ENCODE measurements around the gene GIGYF2. TPM values are rescaled to one million over a fixed set of nuclear protein-coding genes. Genes with fewer than 3 reads are reported as not detected.

The GIGYF2 gene
- total RNA-seq, 1 experiment from 2014 or later: 68.3 TPM

DNA sequence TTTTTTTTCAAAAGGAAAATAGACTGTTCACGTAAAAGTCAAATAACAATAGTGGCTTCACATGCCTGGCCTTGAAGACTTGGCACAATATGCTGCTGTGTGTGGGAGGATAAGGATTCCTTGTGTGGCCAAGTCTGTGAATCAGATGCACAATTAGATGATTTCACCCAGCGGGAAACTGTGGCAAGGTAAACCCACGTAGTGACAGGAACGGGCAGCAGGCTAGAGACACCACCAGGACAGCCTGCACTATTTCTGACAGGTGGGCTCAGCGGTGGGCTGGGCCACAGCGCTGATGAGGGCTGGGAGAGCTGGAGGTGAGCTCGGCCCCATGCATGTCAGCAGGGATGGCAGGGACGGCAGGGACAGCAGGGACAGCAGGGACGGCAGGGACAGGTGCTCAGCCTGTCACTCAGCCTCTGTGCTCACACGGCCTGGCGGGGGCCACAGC lies 194.5 kb downstream of the GIGYF2 start:
- no peak overlapping the region for H3K27ac ChIP-seq (ENCODE audit: low read length)
- intact Hi-C loops (cut with micrococcal nuclease; ENCODE audit: unreplicated experiment): no loop called here
- no peaks in the 10 kb centered on the region for H3K27me3 ChIP-seq (ENCODE audit: control insufficient read depth, insufficient read depth, low read length)
- DNase-seq (ENCODE audit: low read depth, low spot score): no peak
- no peak for TF ChIP-seq SIN3A (IDR thresholded peaks at IDR 0.05; ENCODE audit: borderline replicate concordance, insufficient read depth, low read depth, low read length)
- no peaks in the 10 kb centered on the region for H3K36me3 ChIP-seq (ENCODE audit: control insufficient read depth, insufficient read depth, low read length)
- in situ Hi-C loops (cut with HindIII; ENCODE audit: low pct_unique_long_range_greater_than_20kb, low sequenced_read_pairs): no loop called here
- no peak overlapping the region for H3K4me3 ChIP-seq (ENCODE audit: low read depth in 2 of 2, low read length in 2 of 2)
- POLR2A ChIA-PET: no interaction called here
- no peaks in the 10 kb centered on the region for H3K4me1 ChIP-seq (ENCODE audit: control insufficient read depth, insufficient read depth, low read length)
- CTCF ChIA-PET: no interaction called here
- no TSS peak for BruUV-seq (replicated peaks)
- no peak for ATAC-seq
- no peaks in the 10 kb centered on the region for H3K9me3 ChIP-seq (ENCODE audit: control insufficient read depth, insufficient read depth, low read depth, low read length)

DNA sequence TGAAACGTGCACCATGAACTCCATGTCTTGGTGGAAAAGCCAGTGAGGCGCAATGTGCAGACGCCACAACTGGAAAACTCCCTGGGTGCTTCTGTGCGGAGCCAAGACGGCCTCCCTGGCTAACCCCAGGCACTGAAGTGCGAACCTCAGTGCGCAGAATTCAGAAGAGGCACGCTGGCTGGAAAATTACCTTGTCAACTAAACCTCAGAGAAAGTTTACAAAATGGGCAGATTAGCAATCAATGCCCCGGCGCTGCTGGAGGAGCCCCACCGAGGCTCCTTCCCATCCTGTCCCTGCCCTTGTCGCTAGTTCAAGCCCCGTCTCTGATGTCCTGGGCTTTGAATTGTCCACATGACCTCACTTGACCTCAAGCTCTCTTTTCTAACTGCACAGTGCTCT lies 195.1 kb downstream of the GIGYF2 start:
- ATAC-seq (no peak), DNase-seq (ENCODE audit: low read depth, low spot score) (no peak)
- no peak overlapping the region for H3K27ac ChIP-seq (ENCODE audit: low read length)
- ChIA-PET CTCF (interaction anchor here (0.6 kb wide), 1 partner anchor 25 kb away, joined by 3 read pairs; no protein-coding TSS in a partner anchor), POLR2A (no interaction called here)
- TF ChIP-seq, protein P1, sequence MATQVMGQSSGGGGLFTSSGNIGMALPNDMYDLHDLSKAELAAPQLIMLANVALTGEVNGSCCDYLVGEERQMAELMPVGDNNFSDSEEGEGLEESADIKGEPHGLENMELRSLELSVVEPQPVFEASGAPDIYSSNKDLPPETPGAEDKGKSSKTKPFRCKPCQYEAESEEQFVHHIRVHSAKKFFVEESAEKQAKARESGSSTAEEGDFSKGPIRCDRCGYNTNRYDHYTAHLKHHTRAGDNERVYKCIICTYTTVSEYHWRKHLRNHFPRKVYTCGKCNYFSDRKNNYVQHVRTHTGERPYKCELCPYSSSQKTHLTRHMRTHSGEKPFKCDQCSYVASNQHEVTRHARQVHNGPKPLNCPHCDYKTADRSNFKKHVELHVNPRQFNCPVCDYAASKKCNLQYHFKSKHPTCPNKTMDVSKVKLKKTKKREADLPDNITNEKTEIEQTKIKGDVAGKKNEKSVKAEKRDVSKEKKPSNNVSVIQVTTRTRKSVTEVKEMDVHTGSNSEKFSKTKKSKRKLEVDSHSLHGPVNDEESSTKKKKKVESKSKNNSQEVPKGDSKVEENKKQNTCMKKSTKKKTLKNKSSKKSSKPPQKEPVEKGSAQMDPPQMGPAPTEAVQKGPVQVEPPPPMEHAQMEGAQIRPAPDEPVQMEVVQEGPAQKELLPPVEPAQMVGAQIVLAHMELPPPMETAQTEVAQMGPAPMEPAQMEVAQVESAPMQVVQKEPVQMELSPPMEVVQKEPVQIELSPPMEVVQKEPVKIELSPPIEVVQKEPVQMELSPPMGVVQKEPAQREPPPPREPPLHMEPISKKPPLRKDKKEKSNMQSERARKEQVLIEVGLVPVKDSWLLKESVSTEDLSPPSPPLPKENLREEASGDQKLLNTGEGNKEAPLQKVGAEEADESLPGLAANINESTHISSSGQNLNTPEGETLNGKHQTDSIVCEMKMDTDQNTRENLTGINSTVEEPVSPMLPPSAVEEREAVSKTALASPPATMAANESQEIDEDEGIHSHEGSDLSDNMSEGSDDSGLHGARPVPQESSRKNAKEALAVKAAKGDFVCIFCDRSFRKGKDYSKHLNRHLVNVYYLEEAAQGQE (IDR thresholded peaks at IDR 0.05; ENCODE audit: insufficient read depth in 1 of 2, low read depth in 2 of 2, low read length in 1 of 2): no peak
- TF ChIP-seq TCF7L2 (IDR thresholded peaks at IDR 0.05; ENCODE audit: low read depth, low read length): no peak
- no peak for TF ChIP-seq POLR2AphosphoS5 (IDR thresholded peaks at IDR 0.05; ENCODE audit: low read depth, low read length)
- H3K4me3 ChIP-seq (ENCODE audit: low read depth in 2 of 2, low read length in 2 of 2): no peak overlapping the region
- BruUV-seq (replicated peaks): no TSS peak
- in situ Hi-C loops (cut with HindIII; ENCODE audit: low pct_unique_long_range_greater_than_20kb, low sequenced_read_pairs): no loop called here
- H3K36me3 ChIP-seq (ENCODE audit: control insufficient read depth, insufficient read depth, low read length): no peaks in the 10 kb centered on the region
- no peaks in the 10 kb centered on the region for H3K4me1 ChIP-seq (ENCODE audit: control insufficient read depth, insufficient read depth, low read length)
- intact Hi-C loops (cut with micrococcal nuclease; ENCODE audit: unreplicated experiment): no loop called here
- no peaks in the 10 kb centered on the region for H3K9me3 ChIP-seq (ENCODE audit: control insufficient read depth, insufficient read depth, low read depth, low read length)
- H3K27me3 ChIP-seq (ENCODE audit: control insufficient read depth, insufficient read depth, low read length): no peaks in the 10 kb centered on the region

DNA sequence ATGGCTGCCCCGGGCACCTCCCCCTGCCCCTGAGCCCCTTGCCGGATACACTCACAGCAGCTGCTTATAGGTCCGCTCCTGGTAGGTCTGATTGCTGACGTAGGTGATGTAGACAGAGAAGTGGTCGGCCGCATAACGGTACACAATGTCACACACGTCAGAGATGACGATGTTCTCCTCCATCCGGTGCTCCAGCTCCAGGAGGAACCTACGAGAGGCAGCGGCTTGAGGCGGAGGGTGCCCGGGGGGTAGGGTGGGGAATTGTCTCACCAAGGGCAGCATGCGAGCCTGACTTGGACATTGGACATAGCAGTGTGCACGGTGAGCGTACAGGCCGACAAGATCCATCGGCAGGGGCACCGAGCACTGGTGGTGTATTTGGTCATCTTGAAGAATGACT lies 195.7 kb downstream of the GIGYF2 start:
- BruUV-seq (replicated peaks): no TSS peak
- TF ChIP-seq, protein P1 (IDR thresholded peaks at IDR 0.05; ENCODE audit: insufficient read depth in 1 of 2, low read depth in 2 of 2, low read length in 1 of 2): no peak
- TF ChIP-seq SIN3A (IDR thresholded peaks at IDR 0.05; ENCODE audit: borderline replicate concordance, insufficient read depth, low read depth, low read length): no peak
- no peak for TF ChIP-seq TCF7L2 (IDR thresholded peaks at IDR 0.05; ENCODE audit: low read depth, low read length)
- TF ChIP-seq, protein P2, sequence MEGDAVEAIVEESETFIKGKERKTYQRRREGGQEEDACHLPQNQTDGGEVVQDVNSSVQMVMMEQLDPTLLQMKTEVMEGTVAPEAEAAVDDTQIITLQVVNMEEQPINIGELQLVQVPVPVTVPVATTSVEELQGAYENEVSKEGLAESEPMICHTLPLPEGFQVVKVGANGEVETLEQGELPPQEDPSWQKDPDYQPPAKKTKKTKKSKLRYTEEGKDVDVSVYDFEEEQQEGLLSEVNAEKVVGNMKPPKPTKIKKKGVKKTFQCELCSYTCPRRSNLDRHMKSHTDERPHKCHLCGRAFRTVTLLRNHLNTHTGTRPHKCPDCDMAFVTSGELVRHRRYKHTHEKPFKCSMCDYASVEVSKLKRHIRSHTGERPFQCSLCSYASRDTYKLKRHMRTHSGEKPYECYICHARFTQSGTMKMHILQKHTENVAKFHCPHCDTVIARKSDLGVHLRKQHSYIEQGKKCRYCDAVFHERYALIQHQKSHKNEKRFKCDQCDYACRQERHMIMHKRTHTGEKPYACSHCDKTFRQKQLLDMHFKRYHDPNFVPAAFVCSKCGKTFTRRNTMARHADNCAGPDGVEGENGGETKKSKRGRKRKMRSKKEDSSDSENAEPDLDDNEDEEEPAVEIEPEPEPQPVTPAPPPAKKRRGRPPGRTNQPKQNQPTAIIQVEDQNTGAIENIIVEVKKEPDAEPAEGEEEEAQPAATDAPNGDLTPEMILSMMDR (IDR thresholded peaks at IDR 0.05): no peak
- no peak for TF ChIP-seq POLR2AphosphoS5 (IDR thresholded peaks at IDR 0.05; ENCODE audit: low read depth, low read length)
- CTCF ChIA-PET: interaction anchor here (0.6 kb wide), 1 partner anchor 24 kb away, joined by 3 read pairs; no protein-coding TSS in a partner anchor
- intact Hi-C loops (cut with micrococcal nuclease; ENCODE audit: unreplicated experiment) (no loop called here), in situ Hi-C loops (cut with HindIII; ENCODE audit: low pct_unique_long_range_greater_than_20kb, low sequenced_read_pairs) (no loop called here)
- Histone ChIP-seq H3K36me3 (ENCODE audit: control insufficient read depth, insufficient read depth, low read length) (no peaks in the 10 kb centered on the region), H3K9me3 (ENCODE audit: control insufficient read depth, insufficient read depth, low read depth, low read length) (no peaks in the 10 kb centered on the region), H3K27me3 (ENCODE audit: control insufficient read depth, insufficient read depth, low read length) (no peaks in the 10 kb centered on the region), H3K4me1 (ENCODE audit: control insufficient read depth, insufficient read depth, low read length) (no peaks in the 10 kb centered on the region), H3K27ac (ENCODE audit: low read length) (no peak overlapping the region), H3K4me3 (ENCODE audit: low read depth in 2 of 2, low read length in 2 of 2) (no peak overlapping the region)
- DNase-seq (ENCODE audit: low read depth, low spot score) (no peak), ATAC-seq (no peak)
- POLR2A ChIA-PET: no interaction called here
